HepG2 (cell line): Measurements from ENCODE around the gene HYPK. TPM values are rescaled to one million over a fixed set of nuclear protein-coding genes. Genes with fewer than 3 reads are reported as not detected.

Source experiments
- CAMTA2 ChIP-seq: sonication (generic); formaldehyde crosslinking; IDR thresholded peaks from 2 replicates; pipeline ENCODE4 v1.4.0; 2020; ENCODE audit warnings: mild to moderate bottlenecking, missing genetic modification reagents, borderline replicate concordance
- HES4 ChIP-seq: sonication (generic); formaldehyde crosslinking; IDR thresholded peaks from 2 replicates; pipeline ENCODE4 v1.9.0; 2021; ENCODE audit warnings: mild to moderate bottlenecking, missing genetic modification reagents, borderline replicate concordance
- NONO ChIP-seq, 2 experiments: fragments of 450-650 bp in 1 of 2; sonication (generic) in 1 of 2; formaldehyde crosslinking in 1 of 2; IDR thresholded peaks in 1 of 2; conservative IDR thresholded peaks in 1 of 2; 2 replicates each; pipeline versions ENCODE4 v1.6.1 to v1.8.0; 2017 to 2022; ENCODE audit warnings: mild to moderate bottlenecking in 1 of 2, missing genetic modification reagents in 1 of 2, moderate library complexity in 1 of 2
- PHF5A ChIP-seq: IDR thresholded peaks from one replicate; pipeline ENCODE4 v1.6.1; 2018; ENCODE audit warnings: low read depth, missing genetic modification reagents; ENCODE audit not compliant: unreplicated experiment
- RFX3 ChIP-seq: IDR thresholded peaks from 2 replicates; pipeline ENCODE4 v1.6.1; 2016; ENCODE audit warnings: missing biosample characterization, missing genetic modification reagents
- ZFP36 ChIP-seq: fragments of 150-350 bp; IDR thresholded peaks from 2 replicates; pipeline ENCODE4 v1.6.1; 2018; ENCODE audit warnings: borderline replicate concordance, low read length, low read depth; ENCODE audit not compliant: partially characterized antibody
- ZNF234 ChIP-seq: sonication (generic); formaldehyde crosslinking; conservative IDR thresholded peaks from 2 replicates; pipeline ENCODE4 v1.5.1; 2020; ENCODE audit warnings: mild to moderate bottlenecking, missing genetic modification reagents
- ZNF549 ChIP-seq: sonication (generic); formaldehyde crosslinking; IDR thresholded peaks from 2 replicates; pipeline ENCODE4 v1.5.0; 2020; ENCODE audit warnings: missing genetic modification reagents
- ZNF660 ChIP-seq: sonication (generic); formaldehyde crosslinking; IDR thresholded peaks from 2 replicates; pipeline ENCODE4 v1.5.1; 2020; ENCODE audit warnings: mild to moderate bottlenecking, low read depth, missing genetic modification reagents, borderline replicate concordance
- polyA plus RNA-seq, 8 experiments: library from polyadenylated mRNA; depleted of rRNA in 3 of 8; stranded (reverse) in 7 of 8; unstranded in 1 of 8; fragments of >200 nt; fragmentation: Illumina TruSeq in 4 of 8; extraction: Trizol in 4 of 8; gene quantifications; 2 replicates each; pipeline versions ENCODE4 v1.2.1 to v1.2.3, GENCODE V29; 2011 to 2016; ENCODE audit warnings: low read depth in 4 of 8, missing spikeins in 1 of 8, mixed read lengths in 1 of 8; ENCODE audit not compliant: insufficient read depth in 1 of 8
- total RNA-seq, 5 experiments: library from RNA; depleted of rRNA; stranded (reverse); fragments of >200 nt; fragmentation: Illumina TruSeq; extraction: Trizol; gene quantifications; 2 replicates each; pipeline ENCODE4 v1.2.3, GENCODE V29; 2016; ENCODE audit warnings: low read depth in 1 of 5
- TF ChIP-seq, protein P1 (sequence below): conservative IDR thresholded peaks from 2 replicates; pipeline ENCODE4 v1.6.1; 2018; ENCODE audit warnings: missing genetic modification reagents
- TF ChIP-seq, protein P2 (sequence below), 2 experiments: sonication (generic) in 1 of 2; formaldehyde crosslinking in 1 of 2; IDR thresholded peaks; 2 replicates each; pipeline versions ENCODE4 v1.5.1 to v1.6.1; 2011 to 2020; ENCODE audit warnings: borderline replicate concordance in 1 of 2, low read depth in 1 of 2, low read length in 1 of 2, mild to moderate bottlenecking in 1 of 2, missing genetic modification reagents in 1 of 2, moderate library complexity in 1 of 2
- TF ChIP-seq, protein P3 (sequence below): sonication (generic); formaldehyde crosslinking; IDR thresholded peaks from 2 replicates; pipeline ENCODE4; 2020; ENCODE audit warnings: missing genetic modification reagents, mild to moderate bottlenecking, borderline replicate concordance
- TF ChIP-seq, protein P4 (sequence below): sonication (generic); formaldehyde crosslinking; IDR thresholded peaks from 2 replicates; pipeline ENCODE4 v1.4.0; 2020; ENCODE audit warnings: low read depth, missing genetic modification reagents
- TF ChIP-seq, protein P5 (sequence below): sonication (generic); formaldehyde crosslinking; conservative IDR thresholded peaks from 2 replicates; pipeline ENCODE4 v1.5.0; 2020; ENCODE audit warnings: missing genetic modification reagents

HYPK gene
- total and polyA plus RNA-seq, 2 of the 13 experiments (the other 11 are each of a cell fraction or from before 2014, with no cell fraction given): 13.5 to 16.5 TPM

DNA sequence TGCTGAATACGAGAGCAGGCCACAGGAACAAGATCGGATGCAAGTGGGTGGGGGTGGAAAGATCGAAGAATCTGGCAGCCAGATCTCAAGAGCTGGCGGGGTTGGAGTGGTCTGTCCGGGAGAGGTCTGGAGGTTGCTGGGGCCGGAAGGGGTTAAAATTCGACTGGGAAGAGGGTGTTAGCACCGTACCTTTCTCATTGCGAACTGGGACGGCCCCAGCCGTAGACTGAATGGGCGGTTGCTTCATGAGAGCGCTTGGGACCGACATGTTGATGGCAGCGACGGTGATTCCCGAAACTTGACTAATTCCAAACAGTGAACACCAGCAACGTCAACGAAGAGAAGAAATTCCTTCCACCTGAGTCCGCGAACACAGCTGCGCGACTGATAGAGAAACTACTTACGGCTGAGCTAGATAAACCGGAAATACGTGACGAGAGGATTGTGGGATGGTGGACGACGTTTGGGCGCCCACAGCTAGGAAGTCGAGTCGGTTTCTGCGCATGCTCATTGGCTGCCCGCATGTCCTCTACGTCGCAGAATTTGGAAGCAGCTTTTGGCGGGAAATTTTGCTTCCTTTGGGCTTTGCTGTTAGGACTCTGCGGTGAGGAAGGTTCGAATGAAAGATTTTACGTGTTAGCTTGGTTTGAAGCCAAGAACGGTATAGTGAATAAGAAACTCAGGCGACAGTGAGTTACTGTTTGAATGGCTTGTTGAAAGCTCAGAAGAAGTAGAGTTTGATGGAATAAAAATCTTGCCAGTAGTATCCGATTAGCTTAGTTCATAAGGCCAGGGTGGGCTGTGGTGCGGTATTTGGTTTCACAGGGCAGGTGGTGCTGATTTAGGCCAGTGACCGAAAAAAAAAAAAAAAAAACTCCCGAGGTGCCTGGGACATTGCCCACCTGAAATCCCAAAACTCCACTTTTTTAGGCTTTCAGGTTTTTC lies 24.2 kb downstream of the HYPK start, which contains the start of gene MFAP1 (continued):
- TF ChIP-seq, protein P1, sequence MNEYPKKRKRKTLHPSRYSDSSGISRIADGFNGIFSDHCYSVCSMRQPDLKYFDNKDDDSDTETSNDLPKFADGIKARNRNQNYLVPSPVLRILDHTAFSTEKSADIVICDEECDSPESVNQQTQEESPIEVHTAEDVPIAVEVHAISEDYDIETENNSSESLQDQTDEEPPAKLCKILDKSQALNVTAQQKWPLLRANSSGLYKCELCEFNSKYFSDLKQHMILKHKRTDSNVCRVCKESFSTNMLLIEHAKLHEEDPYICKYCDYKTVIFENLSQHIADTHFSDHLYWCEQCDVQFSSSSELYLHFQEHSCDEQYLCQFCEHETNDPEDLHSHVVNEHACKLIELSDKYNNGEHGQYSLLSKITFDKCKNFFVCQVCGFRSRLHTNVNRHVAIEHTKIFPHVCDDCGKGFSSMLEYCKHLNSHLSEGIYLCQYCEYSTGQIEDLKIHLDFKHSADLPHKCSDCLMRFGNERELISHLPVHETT (CRISPR knock-in tag): peak; percentile 74
- TF ChIP-seq ZFP36: no peak
- no peak for TF ChIP-seq ZNF234 (CRISPR knock-in tag)
- TF ChIP-seq, protein P2, sequence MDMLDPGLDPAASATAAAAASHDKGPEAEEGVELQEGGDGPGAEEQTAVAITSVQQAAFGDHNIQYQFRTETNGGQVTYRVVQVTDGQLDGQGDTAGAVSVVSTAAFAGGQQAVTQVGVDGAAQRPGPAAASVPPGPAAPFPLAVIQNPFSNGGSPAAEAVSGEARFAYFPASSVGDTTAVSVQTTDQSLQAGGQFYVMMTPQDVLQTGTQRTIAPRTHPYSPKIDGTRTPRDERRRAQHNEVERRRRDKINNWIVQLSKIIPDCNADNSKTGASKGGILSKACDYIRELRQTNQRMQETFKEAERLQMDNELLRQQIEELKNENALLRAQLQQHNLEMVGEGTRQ (IDR thresholded peaks at IDR 0.05; ENCODE audit: low read depth, low read length): no peak
- TF ChIP-seq, protein P2 (CRISPR knock-in tag; IDR thresholded peaks at IDR 0.05; ENCODE audit: borderline replicate concordance): no peak
- TF ChIP-seq, protein P3, sequence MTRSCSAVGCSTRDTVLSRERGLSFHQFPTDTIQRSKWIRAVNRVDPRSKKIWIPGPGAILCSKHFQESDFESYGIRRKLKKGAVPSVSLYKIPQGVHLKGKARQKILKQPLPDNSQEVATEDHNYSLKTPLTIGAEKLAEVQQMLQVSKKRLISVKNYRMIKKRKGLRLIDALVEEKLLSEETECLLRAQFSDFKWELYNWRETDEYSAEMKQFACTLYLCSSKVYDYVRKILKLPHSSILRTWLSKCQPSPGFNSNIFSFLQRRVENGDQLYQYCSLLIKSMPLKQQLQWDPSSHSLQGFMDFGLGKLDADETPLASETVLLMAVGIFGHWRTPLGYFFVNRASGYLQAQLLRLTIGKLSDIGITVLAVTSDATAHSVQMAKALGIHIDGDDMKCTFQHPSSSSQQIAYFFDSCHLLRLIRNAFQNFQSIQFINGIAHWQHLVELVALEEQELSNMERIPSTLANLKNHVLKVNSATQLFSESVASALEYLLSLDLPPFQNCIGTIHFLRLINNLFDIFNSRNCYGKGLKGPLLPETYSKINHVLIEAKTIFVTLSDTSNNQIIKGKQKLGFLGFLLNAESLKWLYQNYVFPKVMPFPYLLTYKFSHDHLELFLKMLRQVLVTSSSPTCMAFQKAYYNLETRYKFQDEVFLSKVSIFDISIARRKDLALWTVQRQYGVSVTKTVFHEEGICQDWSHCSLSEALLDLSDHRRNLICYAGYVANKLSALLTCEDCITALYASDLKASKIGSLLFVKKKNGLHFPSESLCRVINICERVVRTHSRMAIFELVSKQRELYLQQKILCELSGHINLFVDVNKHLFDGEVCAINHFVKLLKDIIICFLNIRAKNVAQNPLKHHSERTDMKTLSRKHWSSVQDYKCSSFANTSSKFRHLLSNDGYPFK: peak; percentile 57; the same call in 1 of the 2 replicates
- no peak for TF ChIP-seq PHF5A
- TF ChIP-seq RFX3 (CRISPR knock-in tag): no peak
- no peak for TF ChIP-seq CAMTA2 (CRISPR knock-in tag)
- TF ChIP-seq NONO (IDR thresholded peaks at IDR 0.05): no peak
- TF ChIP-seq NONO (CRISPR knock-in tag; conservative IDR thresholded peaks at IDR 0.05): peak; percentile 52; the same call in 1 of the 2 replicates
- TF ChIP-seq, protein P4, sequence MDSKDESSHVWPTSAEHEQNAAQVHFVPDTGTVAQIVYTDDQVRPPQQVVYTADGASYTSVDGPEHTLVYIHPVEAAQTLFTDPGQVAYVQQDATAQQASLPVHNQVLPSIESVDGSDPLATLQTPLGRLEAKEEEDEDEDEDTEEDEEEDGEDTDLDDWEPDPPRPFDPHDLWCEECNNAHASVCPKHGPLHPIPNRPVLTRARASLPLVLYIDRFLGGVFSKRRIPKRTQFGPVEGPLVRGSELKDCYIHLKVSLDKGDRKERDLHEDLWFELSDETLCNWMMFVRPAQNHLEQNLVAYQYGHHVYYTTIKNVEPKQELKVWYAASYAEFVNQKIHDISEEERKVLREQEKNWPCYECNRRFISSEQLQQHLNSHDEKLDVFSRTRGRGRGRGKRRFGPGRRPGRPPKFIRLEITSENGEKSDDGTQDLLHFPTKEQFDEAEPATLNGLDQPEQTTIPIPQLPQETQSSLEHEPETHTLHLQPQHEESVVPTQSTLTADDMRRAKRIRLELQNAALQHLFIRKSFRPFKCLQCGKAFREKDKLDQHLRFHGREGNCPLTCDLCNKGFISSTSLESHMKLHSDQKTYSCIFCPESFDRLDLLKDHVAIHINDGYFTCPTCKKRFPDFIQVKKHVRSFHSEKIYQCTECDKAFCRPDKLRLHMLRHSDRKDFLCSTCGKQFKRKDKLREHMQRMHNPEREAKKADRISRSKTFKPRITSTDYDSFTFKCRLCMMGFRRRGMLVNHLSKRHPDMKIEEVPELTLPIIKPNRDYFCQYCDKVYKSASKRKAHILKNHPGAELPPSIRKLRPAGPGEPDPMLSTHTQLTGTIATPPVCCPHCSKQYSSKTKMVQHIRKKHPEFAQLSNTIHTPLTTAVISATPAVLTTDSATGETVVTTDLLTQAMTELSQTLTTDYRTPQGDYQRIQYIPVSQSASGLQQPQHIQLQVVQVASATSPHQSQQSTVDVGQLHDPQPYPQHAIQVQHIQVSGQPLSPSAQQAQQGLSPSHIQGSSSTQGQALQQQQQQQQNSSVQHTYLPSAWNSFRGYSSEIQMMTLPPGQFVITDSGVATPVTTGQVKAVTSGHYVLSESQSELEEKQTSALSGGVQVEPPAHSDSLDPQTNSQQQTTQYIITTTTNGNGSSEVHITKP (CRISPR knock-in tag): 0 out of 2 replicates have a peak, but pooled peaks have one; percentile 20
- 0 out of 2 replicates have a peak, but pooled peaks have one; percentile 28 for TF ChIP-seq HES4 (CRISPR knock-in tag)
- TF ChIP-seq ZNF549 (CRISPR knock-in tag): no peak
- TF ChIP-seq, protein P5, sequence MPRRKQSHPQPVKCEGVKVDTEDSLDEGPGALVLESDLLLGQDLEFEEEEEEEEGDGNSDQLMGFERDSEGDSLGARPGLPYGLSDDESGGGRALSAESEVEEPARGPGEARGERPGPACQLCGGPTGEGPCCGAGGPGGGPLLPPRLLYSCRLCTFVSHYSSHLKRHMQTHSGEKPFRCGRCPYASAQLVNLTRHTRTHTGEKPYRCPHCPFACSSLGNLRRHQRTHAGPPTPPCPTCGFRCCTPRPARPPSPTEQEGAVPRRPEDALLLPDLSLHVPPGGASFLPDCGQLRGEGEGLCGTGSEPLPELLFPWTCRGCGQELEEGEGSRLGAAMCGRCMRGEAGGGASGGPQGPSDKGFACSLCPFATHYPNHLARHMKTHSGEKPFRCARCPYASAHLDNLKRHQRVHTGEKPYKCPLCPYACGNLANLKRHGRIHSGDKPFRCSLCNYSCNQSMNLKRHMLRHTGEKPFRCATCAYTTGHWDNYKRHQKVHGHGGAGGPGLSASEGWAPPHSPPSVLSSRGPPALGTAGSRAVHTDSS (CRISPR knock-in tag): no peak
- no peak for TF ChIP-seq ZNF660 (CRISPR knock-in tag)
